Neural cell (in vitro differentiated cells): ENCODE results near the gene SMAD1. TPM values are rescaled to one million over a fixed set of nuclear protein-coding genes. Genes with fewer than 3 reads are reported as not detected.
"Not testable (repeated sequence)": the region's sequence is repeated elsewhere in the genome, so short reads cannot be mapped to it uniquely, and the experiment has no call there.

Source experiments
- H2AFZ ChIP-seq: fragments of 200-600, 300-800 bp; sonication (generic), shearing (Covaris generic); 2 replicates; pipeline ENCODE4 v1.6.0; 2014; ENCODE audit warnings: low read depth, mild to moderate bottlenecking, antibody characterized with exemption, low read length, moderate library complexity
- H3F3A ChIP-seq: fragments of 200-600 bp; shearing (Covaris generic); 2 replicates; pipeline ENCODE4 v1.6.1; 2016; ENCODE audit warnings: mild to moderate bottlenecking, moderate library complexity, mixed read lengths, antibody characterized with exemption, low read length; ENCODE audit not compliant: insufficient read depth, poor library complexity, severe bottlenecking
- H3K27ac ChIP-seq: fragments of 200-600, 300-800 bp; sonication (generic), shearing (Covaris generic); 2 replicates; pipeline ENCODE4 v1.5.1; 2014; ENCODE audit warnings: mild to moderate bottlenecking, low read length, moderate library complexity
- H3K27me3 ChIP-seq: fragments of 300-800, 200-600 bp; sonication (generic), shearing (Covaris generic); 2 replicates; pipeline ENCODE4 v1.6.0; 2014; ENCODE audit warnings: mild to moderate bottlenecking, low read depth, low read length, moderate library complexity; ENCODE audit not compliant: insufficient read depth
- H3K36me3 ChIP-seq: fragments of 300-800, 200-600 bp; sonication (generic), shearing (Covaris generic); 2 replicates; pipeline ENCODE4 v1.5.1; 2014; ENCODE audit warnings: mild to moderate bottlenecking, antibody characterized with exemption, low read length, moderate library complexity; ENCODE audit not compliant: insufficient read depth
- H3K4me2 ChIP-seq: fragments of 300-800, 200-600 bp; sonication (generic), shearing (Covaris generic); 2 replicates; pipeline ENCODE4 v1.6.0; 2014; ENCODE audit warnings: mild to moderate bottlenecking, low read length
- H3K4me3 ChIP-seq: fragments of 300-800, 200-600 bp; sonication (generic), shearing (Covaris generic); 2 replicates; pipeline ENCODE4 v1.5.1; 2014; ENCODE audit warnings: mild to moderate bottlenecking, low read length, moderate library complexity
- H3K79me2 ChIP-seq: fragments of 200-600 bp; shearing (Covaris generic); replicated peaks from 2 replicates; pipeline ENCODE4 v1.6.0; 2014; ENCODE audit warnings: mild to moderate bottlenecking, low read length, moderate library complexity; ENCODE audit not compliant: insufficient read depth
- H3K9ac ChIP-seq: fragments of 300-800, 200-600 bp; sonication (generic), shearing (Covaris generic); 2 replicates; pipeline ENCODE4 v1.6.1; 2016; ENCODE audit warnings: mild to moderate bottlenecking, low read length, mixed read lengths
- H3K9me2 ChIP-seq: fragments of 200-600 bp; shearing (Covaris generic); 2 replicates; pipeline ENCODE4 v1.6.1; 2016; ENCODE audit warnings: mild to moderate bottlenecking, low read length, mixed read lengths; ENCODE audit not compliant: insufficient read depth
- H3K9me3 ChIP-seq: fragments of 200-600, 300-800 bp; sonication (generic), shearing (Covaris generic); 2 replicates; pipeline ENCODE4 v1.6.1; 2016; ENCODE audit warnings: mild to moderate bottlenecking, mixed run types, low read length, moderate library complexity, mixed read lengths
- H4K20me1 ChIP-seq: fragments of 200-600 bp; shearing (Covaris generic); 2 replicates; pipeline ENCODE4 v1.6.1; 2016; ENCODE audit warnings: mild to moderate bottlenecking, mixed run types; ENCODE audit not compliant: insufficient read depth
- CTCF ChIP-seq: fragments of 450-650 bp; IDR thresholded peaks from 2 replicates; pipeline ENCODE4 v1.5.1; 2014; ENCODE audit warnings: antibody characterized with exemption, mild to moderate bottlenecking, moderate library complexity; ENCODE audit not compliant: poor library complexity, severe bottlenecking
- EP300 ChIP-seq: fragments of 450-650 bp; conservative IDR thresholded peaks from 2 replicates; pipeline ENCODE4 v1.6.1; 2014; ENCODE audit warnings: antibody characterized with exemption, mild to moderate bottlenecking, moderate library complexity; ENCODE audit not compliant: poor library complexity, severe bottlenecking
- EZH2 ChIP-seq: fragments of 200-600, 300-800 bp; shearing (Covaris generic), sonication (generic); IDR thresholded peaks from 2 replicates; pipeline ENCODE4 v1.6.1; 2014; ENCODE audit warnings: antibody characterized with exemption, low read length, borderline replicate concordance, mild to moderate bottlenecking; ENCODE audit not compliant: insufficient read depth, poor library complexity, severe bottlenecking
- MXI1 ChIP-seq: fragments of 450-650 bp; conservative IDR thresholded peaks from 2 replicates; pipeline ENCODE4 v1.6.1; 2014; ENCODE audit warnings: antibody characterized with exemption, mild to moderate bottlenecking; ENCODE audit not compliant: poor library complexity, severe bottlenecking
- POLR2AphosphoS5 ChIP-seq: IDR thresholded peaks from 2 replicates; pipeline ENCODE4 v1.6.1; 2012
- RAD21 ChIP-seq: fragments of 450-650 bp; conservative IDR thresholded peaks from 2 replicates; pipeline ENCODE4 v1.6.1; 2014; ENCODE audit warnings: antibody characterized with exemption, mild to moderate bottlenecking, moderate library complexity
- REST ChIP-seq: IDR thresholded peaks from 2 replicates; pipeline ENCODE4 v1.6.1; 2012; ENCODE audit warnings: borderline replicate concordance
- SMC3 ChIP-seq: fragments of 450-650 bp; conservative IDR thresholded peaks from 2 replicates; pipeline ENCODE4 v1.6.1; 2014; ENCODE audit warnings: antibody characterized with exemption, mild to moderate bottlenecking, moderate library complexity; ENCODE audit not compliant: poor library complexity
- TAF1 ChIP-seq: IDR thresholded peaks from 2 replicates; pipeline ENCODE4 v1.6.1; 2012; ENCODE audit warnings: low read depth
- polyA plus RNA-seq: library from polyadenylated mRNA; depleted of rRNA; stranded (reverse); fragments of >200 nt; gene quantifications from 2 replicates; pipeline ENCODE4 v1.2.3, GENCODE V29; 2014

SMAD1 gene
- polyA plus RNA-seq, 1 donor from 2014 or later = 31.7 TPM

- Histone ChIP-seq H3K27ac (no peak overlapping the region), H3K36me3 (no peaks in the 10 kb centered on the region), H3F3A (no peaks in the 10 kb centered on the region), H3K9me2 (no peaks in the 10 kb centered on the region), H3K27me3 (no peaks in the 10 kb centered on the region), H3K4me3 (no peak overlapping the region), H2AFZ (no peak overlapping the region), H3K9me3 (peaks cover 7% of the 10 kb centered on the region), H3K9ac (no peak overlapping the region), H3K4me2 (no peak overlapping the region), H3K79me2 (no peaks in the 10 kb centered on the region), H4K20me1 (no peaks in the 10 kb centered on the region)
- no peak for TF ChIP-seq EP300
- no peak for TF ChIP-seq CTCF
- TF ChIP-seq EZH2 = no peak
Measured at GRCh38 chr4:145566086-145566708, 84.5 kb downstream of the SMAD1 start.

GRCh38 chr4:145566768-145567167 lies 85.1 kb downstream of the SMAD1 start:
- H4K20me1 ChIP-seq = no peaks in the 10 kb centered on the region
- no peak for TF ChIP-seq REST
- TF ChIP-seq SMC3 = no peak
- no peak for TF ChIP-seq POLR2AphosphoS5
- TF ChIP-seq EZH2 = no peak
- TF ChIP-seq MXI1 = no peak
- TF ChIP-seq RAD21 = no peak
- no peaks in the 10 kb centered on the region for H3F3A ChIP-seq
- H3K4me3 ChIP-seq = no peak overlapping the region
- H3K27ac ChIP-seq = no peak overlapping the region
- H3K36me3 ChIP-seq = no peaks in the 10 kb centered on the region
- peaks cover 7% of the 10 kb centered on the region for H3K9me3 ChIP-seq
- no peak overlapping the region for H2AFZ ChIP-seq
- H3K9ac ChIP-seq = no peak overlapping the region
- no peaks in the 10 kb centered on the region for H3K9me2 ChIP-seq
- no peak overlapping the region for H3K4me2 ChIP-seq
- H3K27me3 ChIP-seq = no peaks in the 10 kb centered on the region
- H3K79me2 ChIP-seq = no peaks in the 10 kb centered on the region

GRCh38 chr4:145567516-145567915 lies 85.9 kb downstream of the SMAD1 start:
- Histone ChIP-seq H4K20me1 (no peaks in the 10 kb centered on the region), H3K9me3 (peaks cover 7% of the 10 kb centered on the region), H3K27ac (no peak overlapping the region), H2AFZ (no peak overlapping the region), H3K4me3 (no peak overlapping the region), H3K4me2 (no peak overlapping the region), H3K9me2 (no peaks in the 10 kb centered on the region), H3K27me3 (no peaks in the 10 kb centered on the region), H3F3A (no peaks in the 10 kb centered on the region), H3K9ac (no peak overlapping the region), H3K36me3 (no peaks in the 10 kb centered on the region), H3K79me2 (no peaks in the 10 kb centered on the region)
- TF ChIP-seq MXI1 (no peak), EP300 (no peak), EZH2 (no peak), POLR2AphosphoS5 (no peak), TAF1 (no peak)

- H3K27ac ChIP-seq, H3K36me3 ChIP-seq, H3K9me3 ChIP-seq, H3K9me2 ChIP-seq, H3F3A ChIP-seq, H3K79me2 ChIP-seq, H2AFZ ChIP-seq, H3K4me2 ChIP-seq, H3K4me3 ChIP-seq, H4K20me1 ChIP-seq, H3K9ac ChIP-seq, H3K27me3 ChIP-seq: not testable (repeated sequence)
Measured at GRCh38 chr4:145574546-145574945, 92.9 kb downstream of the SMAD1 start.
